Forelimb muscle (tissue), 1 donor: ENCODE results near the gene NDUFS2. TPM values are rescaled to one million over a fixed set of nuclear protein-coding genes. Genes with fewer than 3 reads are reported as not detected.
A peak's percentile ranks its signal among the peaks of the same experiment; 100 is the strongest.
"Not testable (repeated sequence)": the region's sequence is repeated elsewhere in the genome, so short reads cannot be mapped to it uniquely, and the experiment has no call there.

ENCODE experiments used
- DNase-seq: peaks from one replicate; pipeline ENCODE4 v3.0.0-alpha.2; 2013; ENCODE audit warnings: low read depth
- polyA plus RNA-seq: library from polyadenylated mRNA; unstranded; fragments of 120-200 nt; gene quantifications from one replicate; pipeline ENCODE4 v1.2.1, GENCODE V29; 2013; ENCODE audit not compliant: insufficient read length

NDUFS2 gene
- polyA plus RNA-seq, 1 donor = 142 TPM

DNA sequence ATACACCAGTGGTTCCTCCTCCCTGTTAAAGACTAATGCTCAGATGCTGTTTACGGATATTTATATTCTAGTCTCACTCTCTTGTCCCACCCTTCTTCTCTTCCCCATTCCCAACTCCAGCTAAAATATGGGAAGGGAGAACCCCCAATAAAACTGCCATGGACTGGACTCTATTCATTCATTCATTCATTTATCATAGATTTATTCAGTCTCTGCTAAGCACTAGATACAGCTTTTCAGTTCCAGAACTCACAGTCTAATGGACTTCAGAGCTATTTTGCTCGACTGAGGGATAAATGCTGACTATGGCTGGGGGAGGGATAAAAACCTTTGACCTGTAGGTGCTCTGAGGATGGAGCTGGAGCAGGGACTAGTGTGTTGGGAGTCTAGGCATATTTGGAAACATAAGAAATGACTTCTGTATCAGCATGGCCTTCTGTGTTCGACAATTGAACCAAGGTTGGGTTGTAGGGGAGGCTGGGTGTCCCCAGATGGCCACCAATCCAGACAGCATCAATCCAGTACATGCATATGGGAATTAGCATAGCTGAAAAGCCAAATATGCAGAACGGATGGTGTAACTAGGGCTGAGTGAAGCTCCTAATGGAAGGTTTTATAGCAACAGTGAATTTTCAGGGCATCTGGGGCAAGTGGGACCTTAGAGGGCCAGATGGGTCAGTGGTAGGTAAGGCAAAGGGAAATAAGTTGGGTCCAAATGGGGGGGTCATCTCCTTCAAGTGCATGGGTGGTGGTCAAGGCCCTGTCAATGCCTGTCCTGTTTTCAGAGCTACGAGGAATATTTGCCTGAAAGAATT lies 17.1 kb downstream of the NDUFS2 start:
- DNase-seq = no peak

DNA sequence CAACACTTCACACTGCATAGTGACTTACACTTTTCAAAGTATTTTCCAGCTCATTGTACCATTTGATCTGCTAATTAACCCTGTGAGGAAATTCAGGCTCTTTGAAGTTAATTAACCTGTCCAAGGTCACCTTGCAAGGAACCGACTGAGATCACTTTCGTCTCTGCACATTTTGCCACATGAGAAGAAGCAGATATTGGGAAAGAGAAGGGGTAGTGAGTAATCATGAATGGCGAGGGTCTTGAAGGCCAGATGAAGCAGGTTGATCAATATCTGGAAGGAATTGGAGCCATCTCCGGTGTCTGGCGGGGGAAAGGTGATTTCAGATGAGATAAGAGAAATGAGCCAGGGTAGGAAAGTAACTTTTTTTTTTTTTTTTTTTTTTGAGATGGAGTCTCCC lies 17.8 kb downstream of the NDUFS2 start:
- DNase-seq = no peak

DNA sequence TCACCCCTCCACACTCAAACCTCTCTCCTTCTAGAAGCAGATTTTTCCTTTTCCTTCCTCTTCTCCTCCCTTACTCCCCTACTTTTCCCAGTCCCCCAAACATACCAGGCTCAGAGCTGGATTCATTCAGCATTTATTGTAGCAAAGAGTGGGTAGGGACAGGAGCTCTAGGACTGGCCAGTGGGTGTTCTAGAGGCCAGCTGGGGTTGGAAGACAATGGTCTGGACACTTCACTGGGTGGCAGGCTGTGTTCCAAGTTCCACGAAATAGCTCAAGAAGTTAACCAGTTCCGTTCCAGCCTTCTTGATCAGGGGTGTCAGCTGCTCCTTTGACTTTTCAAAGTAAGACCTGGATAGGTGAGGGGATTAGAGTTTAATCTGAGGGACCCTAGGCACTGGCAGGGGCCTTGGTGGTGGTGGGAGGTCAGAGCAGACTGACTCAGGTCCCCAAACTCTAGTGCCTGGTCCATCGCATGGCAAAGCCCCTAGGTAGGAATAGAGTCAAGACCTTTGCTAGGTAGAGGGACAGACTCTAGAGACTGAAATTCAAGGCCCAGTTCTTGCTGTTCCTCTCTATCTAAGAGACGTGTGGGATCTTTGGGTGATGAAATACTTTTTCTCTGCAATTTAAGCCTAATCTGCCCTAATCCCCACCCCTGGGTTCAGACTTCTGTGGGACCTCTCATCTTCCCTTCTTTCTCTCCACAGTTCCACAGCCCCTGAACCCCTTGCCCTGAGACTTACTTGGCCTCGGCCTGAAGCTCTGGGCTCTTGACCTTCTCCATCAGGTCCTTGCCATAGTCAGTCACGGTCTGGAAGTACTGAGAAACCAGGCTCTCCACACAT lies 20.2 kb downstream of the NDUFS2 start:
- no peak for DNase-seq

DNA sequence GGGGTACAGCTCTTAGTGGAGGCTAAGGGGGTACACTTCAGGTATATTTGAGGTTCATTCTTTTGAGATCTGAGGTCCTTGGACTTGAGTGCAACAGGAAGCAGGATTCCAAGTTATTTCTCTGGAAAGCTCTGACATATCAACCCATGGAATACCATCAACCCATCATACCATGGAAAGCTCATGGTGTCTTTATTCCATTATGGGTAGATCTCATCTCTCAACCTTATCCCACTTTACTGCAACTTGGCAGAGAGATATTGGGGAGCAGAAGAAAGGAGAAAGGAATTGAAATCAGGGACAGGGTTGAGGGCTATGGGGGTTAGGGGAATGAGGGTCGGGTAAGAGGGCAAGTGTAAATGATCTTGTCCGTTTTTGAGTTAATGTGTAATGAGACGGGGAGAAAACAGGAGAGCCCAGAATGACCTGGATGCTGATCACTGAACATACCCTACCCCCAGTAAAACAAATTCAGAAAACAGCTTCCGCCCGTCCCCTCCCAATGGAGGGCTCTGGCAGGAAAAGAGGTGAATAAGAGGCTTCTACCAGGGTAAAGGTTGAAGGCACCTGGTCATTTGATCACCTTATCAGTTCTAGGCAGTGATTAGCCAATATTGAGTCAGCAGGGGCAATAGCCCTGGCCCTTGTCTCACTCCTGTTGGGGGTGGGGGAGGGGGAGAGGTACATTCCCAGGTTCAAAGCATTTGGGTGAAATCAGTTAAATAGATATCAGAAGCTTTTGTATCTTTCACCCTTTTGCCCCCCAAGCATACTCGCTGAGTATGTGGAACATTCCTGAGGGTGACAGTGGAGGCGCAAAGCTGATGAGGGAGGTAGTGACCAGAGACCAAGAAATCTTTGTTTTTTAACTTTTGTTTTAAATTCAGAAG lies 21.9 kb downstream of the NDUFS2 start:
- no peak for DNase-seq

DNA sequence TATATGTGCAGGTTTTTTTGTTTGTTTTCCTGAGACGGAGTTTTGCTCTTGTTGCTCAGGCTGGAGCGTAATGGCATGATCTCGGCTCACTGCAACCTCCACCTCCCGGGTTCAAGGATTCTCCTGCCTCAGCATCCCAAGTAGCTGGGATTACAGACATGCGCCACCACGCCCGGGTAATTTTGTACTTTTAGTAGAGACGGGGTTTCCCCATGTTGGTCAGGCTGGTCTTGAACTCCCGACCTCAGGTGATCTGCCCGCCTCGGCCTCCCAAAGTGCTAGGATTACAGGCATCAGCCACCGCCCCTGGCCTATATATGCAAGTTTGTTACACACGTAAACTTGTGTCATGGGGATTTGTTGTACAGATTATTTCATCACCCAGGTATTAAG lies 22.5 kb downstream of the NDUFS2 start:
- not testable (repeated sequence) for DNase-seq

DNA sequence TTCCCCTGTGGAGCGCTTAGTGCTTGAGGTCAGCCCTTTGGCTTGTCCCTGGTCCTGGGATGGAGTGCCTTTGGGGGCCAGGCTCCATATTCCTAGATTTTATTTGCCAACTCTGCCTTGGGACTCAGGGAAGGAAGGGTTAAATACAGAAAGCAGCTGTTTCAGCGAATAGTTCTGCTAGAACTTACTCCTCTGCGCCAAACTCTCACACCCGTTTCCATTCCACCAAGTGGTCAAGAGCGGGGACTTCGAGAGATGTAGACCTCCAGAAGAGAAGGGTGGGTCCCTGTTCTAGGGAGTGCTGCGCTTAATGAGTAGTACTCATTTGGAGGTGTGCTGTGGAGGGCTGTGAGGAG lies 23.0 kb downstream of the NDUFS2 start:
- DNase-seq = no peak

DNA sequence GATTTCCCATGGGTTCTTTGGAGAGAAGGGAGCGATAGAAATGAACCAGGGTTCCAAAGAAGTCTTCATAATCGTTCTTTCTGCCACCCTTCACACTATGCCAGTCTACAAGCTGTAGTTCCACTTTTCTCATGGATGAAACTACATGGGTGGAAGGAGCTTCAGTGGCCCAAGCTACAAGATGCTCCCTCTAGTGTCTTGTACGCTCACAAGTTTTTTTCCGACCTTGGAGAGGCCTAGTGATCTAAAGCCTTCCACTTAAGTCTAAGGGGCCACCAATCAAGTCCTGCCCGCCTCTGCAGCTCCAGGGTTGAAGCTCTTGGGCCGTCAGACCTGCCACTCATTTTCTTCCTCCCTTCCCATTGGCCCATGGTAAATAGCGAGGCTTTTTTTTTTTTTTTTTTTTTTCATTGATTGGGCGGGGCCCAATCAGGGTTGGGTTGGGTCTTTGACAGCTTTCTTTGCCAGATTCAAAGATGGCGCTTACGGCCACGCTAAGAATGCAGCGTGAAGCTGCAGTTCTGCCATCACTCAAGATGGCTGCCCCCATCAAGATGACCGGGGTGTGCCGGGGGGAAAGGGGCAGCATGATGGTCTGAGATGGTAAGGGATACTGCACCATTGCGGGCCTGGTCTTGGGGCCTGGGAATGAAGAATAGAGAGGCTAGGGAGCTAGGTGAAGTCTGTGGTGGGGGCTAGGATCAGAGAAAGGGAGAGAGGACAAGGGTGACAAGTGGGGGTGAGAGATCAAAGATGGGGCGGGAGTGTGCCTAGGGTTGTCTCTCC lies 23.6 kb downstream of the NDUFS2 start, which contains the start of gene TOMM40L:
TSS of gene TOMM40L (plus strand) at position 527 of the 786 bp plus-strand sequence. CDS start 430 bp downstream, outside the sequence.
- DNase-seq = peak; percentile 91

DNA sequence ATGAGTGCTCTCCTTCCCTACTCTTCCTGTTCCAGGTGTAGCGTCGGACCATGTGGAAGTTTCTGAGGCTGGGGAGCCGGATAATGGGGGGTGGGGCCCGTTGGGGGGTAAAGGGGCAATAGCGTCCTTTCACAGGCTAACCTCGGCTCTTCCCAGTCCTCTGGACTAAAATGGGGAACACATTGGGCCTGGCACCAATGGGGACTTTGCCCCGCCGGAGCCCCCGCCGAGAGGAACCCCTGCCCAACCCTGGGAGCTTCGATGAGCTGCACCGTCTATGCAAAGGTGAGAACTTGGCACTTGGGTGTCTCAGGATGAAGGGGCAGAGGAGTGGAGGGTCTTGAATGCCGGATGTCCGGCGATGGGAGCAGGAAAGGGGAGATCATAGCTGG lies 24.1 kb downstream of the NDUFS2 start:
- DNase-seq = no peak

DNA sequence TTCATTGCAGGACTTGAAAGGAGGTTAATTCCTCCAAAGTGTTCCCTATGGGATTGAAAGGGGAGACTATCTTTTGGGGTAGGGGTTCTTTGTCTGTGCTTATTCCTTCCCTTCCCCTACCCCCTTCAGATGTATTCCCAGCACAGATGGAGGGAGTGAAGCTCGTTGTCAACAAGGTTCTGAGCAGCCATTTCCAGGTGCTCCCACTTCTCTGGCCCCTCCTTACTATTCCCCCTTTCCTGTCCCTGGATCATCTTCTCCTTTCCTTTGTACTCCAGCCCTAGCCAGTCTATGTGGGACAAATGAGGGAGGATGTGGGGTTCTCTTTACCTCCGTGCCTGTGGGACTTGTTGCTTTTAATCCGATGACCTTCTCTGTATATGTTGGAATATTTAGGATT lies 24.6 kb downstream of the NDUFS2 start:
- no peak for DNase-seq

DNA sequence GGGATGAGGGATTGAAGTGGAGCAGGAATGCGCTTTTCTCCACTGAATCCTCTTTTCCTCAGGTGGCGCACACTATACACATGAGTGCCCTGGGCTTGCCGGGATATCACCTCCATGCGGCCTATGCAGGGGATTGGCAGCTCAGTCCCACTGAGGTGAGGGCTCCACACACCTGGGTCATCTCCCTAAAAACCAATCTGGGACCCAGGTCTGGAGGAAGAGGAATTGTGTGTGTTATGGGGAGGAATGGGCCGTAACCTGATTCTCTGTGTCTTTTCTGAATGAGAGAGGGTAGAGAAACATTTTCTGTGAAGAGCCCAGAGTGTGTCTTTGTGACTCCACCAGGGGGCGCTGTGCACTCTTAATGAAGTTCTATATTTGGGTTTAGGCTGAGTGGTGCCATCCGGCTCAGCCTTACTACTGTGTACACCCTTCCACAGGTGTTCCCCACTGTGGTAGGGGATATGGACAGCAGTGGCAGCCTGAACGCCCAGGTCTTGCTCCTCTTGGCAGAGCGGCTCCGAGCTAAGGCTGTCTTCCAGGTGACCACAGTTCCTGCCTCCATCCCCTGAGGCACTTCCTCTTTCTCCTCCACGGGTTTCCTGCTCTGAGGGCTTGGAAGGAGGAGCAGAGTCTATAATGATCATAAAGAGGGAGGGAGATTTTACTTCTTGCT lies 25.2 kb downstream of the NDUFS2 start:
- no peak for DNase-seq

DNA sequence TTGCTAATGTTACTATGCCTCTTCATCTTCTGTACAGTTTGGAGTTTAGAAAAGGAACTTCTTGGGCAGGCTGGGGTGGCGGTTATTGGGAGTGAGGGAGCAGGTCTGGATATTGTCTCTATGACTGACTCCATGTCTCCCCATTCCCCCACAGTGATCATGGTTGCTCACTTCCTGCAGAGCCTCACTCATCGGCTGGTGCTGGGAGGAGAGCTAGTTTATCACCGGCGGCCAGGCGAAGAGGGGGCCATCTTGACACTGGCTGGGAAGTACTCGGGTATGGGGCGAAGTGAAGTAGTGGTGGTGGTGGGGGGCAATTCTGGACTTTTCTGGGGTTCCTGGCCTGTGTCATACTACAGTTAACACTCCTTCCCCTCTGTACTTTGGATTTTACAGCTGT lies 25.9 kb downstream of the NDUFS2 start:
- DNase-seq = no peak

DNA sequence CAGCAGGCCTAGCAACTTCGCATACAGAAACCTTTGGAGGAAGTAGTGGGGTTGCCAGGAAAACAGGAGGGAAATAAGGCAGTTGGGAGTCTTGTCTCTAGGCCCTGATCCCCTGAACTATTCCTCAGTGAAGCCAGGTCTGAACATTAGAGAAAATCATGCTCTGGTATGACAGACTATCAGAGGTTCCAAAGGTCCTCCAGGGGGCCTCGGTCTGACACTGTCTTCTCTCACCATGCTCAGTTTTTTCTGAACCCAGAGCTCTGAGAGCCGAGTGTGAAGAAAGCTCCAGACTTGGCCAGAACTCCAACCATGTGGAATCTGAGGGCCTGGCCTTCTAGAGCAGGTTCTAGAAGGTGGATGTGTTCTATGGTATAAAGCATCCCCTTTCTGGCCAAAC lies 27.7 kb downstream of the NDUFS2 start:
- no peak for DNase-seq

DNA sequence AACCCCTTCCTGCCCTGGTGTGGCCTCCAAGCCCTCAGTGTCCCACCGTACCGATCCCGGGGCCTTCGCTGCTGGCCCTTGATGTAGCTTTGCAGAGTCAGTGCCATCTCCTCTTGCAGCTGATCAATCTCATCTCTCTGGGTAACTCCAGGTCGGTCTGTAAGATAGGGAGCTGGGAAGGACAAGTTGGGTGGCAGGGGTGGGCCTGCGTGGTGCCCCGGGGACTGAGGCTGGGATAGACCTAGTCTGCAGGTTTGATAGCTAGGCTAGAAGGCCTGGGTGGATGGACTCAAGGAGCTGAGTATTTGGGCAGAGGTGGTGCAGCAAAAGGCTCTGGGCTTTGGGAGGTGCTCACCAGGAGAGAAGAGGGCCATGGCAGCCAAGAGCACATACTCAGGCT lies 28.6 kb downstream of the NDUFS2 start:
- no peak for DNase-seq

DNA sequence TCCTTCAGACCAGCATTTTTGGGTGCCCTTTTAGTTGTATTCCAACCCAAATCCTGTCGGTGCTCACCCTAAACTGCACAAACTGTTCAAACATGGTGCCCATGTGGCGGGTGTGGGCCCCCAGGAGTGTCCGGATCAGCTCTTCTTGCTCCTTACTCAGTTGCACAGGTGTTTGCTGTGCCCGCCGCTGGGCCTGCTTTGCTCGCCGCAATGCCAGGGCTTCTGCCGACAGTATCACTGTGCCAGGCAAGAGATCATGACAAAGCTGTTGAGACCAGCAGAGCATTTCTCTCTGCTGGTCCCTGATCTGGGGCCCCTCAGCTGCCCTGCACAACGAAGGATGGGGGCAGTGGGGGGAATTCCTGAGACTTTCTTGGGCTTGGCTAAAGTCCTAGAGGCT lies 30.9 kb downstream of the NDUFS2 start:
- no peak for DNase-seq

DNA sequence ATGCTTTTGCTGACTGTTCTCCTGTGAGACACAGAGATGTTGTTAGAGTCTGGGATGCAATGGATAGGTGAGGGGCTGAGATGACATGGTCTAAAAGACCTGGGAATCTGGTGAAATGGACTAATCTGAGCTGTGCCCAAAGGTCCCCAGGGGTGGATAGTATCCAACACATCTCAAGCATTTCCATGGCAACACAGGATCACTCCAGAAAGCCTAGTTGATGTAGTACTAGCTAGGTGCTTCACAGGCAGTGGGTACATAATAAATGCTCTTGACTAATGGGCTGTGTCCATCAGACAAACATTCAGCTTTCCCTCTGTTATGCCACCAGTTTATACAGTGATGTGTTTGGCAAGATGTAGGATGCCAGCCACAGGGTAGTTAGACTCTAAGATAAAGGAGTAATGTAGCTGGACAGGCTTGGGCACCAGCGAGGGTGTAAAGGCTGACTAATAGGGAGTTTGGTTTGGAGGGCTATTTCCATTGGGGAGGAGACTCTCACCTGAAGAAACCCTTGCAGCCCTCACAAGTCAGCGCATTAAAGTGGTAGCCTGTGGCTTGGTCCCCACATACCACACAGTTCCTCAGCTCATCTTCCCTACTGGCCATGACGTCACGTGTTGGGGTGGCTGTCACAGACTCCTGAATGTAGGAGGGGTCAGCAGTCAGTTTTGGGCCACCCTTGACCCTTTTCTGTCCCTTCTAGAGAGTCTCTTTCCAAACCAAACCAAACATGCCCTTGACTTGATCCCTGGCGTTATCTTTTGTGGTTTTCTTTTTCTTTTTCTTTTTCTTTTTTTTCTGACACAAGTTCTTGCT lies 34.0 kb downstream of the NDUFS2 start:
- no peak for DNase-seq

DNA sequence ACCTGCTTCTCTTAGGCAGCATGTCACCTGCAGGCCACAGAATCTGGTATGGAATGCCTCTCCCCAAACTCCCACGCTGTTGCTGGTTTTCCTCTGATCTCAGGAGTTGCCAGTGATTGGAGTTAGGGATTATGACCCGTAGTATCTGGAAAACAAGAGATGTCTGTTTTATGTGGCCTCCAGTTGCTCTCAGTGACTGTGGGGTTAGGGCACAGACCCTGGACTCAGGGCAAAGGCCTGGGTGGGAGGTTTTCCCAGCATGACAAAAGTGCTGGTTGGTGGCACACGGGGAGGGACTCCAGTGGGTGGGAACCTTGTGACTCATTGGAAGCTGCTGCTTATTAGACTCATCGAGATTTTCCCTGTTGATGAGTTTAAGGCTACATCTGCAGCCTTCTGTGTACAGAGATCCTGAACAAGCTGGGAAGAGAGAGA lies 35.9 kb downstream of the NDUFS2 start, which contains the start of gene NR1I3:
TSS of gene NR1I3 (minus strand) at position 165 of the 435 bp plus-strand sequence. CDS start 1,638 bp downstream, outside the sequence.
- no peak for DNase-seq

DNA sequence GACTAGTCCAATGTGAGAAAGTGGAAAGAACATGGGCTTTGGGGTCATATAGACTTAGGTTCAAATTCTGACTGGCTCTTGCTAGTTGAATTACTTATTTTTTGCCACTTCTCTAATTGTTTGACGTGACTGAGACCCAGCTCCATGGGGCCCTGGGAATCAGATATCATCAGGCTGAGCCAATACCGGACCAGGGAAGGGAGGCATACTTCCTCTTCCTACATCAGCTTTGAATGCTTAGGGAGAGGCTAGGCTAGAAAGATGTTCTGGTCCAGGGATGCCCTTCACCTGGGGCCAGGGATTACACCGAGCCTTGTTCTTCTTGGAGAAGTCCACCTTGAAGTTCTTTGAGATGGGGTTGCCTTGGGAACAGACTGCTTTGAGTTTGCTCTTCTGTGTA lies 39.5 kb downstream of the NDUFS2 start:
- no peak for DNase-seq

DNA sequence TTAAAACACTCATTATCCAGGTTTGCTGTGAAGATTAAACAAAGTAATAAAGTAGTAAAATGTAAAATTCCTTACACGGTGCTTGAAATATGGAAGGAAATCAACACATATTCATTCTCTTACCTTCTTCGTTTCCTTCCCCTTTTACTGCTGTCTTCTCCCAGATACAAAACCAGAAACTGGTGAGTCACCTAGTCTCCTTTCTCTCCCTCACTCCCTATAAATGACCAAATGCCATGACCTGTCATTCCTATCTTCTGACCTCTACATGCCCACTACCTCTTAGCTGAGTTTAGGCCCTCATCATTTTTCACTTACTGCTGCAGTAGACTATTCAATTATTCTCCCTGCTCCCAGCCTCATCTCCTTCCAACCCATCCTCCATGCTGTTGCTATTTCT lies 40.1 kb downstream of the NDUFS2 start:
- DNase-seq = no peak

DNA sequence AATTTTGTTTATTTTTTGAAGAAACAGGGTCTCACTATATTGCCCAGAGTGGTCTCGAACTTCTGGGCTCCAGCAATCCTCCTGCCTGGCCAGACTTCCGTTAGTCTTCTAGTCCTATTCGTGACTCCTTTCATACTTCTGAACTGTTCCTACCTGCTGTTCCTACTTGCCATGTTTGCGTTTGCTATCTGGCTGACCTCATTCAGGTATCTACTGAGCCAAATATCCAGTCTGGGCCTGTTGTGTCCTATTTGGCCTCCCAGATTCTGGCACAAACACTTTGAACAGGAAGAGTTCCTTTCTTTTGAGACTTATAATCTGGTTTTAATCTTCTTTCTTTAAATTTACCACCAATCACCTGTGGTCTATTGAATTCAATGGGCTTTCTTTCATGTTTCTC lies 42.7 kb downstream of the NDUFS2 start:
- no peak for DNase-seq
